Heart left ventricle (tissue), 13 donors: ENCODE results near the gene NOSTRIN.

ENCODE experiments used
- POLR2A ChIP-seq, 2 donors: fragments of 450-650 bp; IDR thresholded peaks; one replicate each; pipeline ENCODE4 v1.6.1; 2017; ENCODE audit warnings: antibody characterized with exemption in 2 of 2, mild to moderate bottlenecking in 2 of 2, moderate library complexity in 2 of 2
- TF ChIP-seq, protein P1 (sequence below), 12 donors: fragments of 200-600 bp; sonication (generic) in 4 of 12; IDR thresholded peaks; one replicate each; pipeline versions ENCODE4 v1.5.0 to v1.8.0; 2018 to 2022; ENCODE audit warnings: antibody characterized with exemption in 12 of 12, mild to moderate bottlenecking in 5 of 12
- donor health status: ischemic (EF 13 %, LVEDD 7.1; RV severe dilation, severe dysfunction).
- donor health status: DM: no; HTN: yes; CAD: no.
- donor health status: DM: no; HTN: no; CAD: no.
- donor health status: ischemic (EF 25% LVEDD 6.9; RV normal size, moderate dysfunction).
- donor health status: ischemic (EF 25% LVEDD 5.7; RV mildly dilated, moderate dysfunction).
- donor health status: ischemic (EF 35%, LVEDD 5.7; RV mildly dilated, moderate dysfunction).
- donor health status: nonischemic (EF 11% LVEDD 7.7; RV severe dilation, severe dysfunction).
- donor health status: DM: yes; HTN: yes; CAD: no.
- donor health status: PGD.
- donor health status: ischemic (EF 29% LVEDD 5.4; RV normal size, mild dysfunction).
- donor health status: nonischemic (EF 23%, LVEDD 6.1; RV moderate dilation, normal function).

GRCh38 chr2:168835969-168836368, 33.5 kb downstream of the NOSTRIN start:
- TF ChIP-seq, protein P1, sequence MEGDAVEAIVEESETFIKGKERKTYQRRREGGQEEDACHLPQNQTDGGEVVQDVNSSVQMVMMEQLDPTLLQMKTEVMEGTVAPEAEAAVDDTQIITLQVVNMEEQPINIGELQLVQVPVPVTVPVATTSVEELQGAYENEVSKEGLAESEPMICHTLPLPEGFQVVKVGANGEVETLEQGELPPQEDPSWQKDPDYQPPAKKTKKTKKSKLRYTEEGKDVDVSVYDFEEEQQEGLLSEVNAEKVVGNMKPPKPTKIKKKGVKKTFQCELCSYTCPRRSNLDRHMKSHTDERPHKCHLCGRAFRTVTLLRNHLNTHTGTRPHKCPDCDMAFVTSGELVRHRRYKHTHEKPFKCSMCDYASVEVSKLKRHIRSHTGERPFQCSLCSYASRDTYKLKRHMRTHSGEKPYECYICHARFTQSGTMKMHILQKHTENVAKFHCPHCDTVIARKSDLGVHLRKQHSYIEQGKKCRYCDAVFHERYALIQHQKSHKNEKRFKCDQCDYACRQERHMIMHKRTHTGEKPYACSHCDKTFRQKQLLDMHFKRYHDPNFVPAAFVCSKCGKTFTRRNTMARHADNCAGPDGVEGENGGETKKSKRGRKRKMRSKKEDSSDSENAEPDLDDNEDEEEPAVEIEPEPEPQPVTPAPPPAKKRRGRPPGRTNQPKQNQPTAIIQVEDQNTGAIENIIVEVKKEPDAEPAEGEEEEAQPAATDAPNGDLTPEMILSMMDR (IDR thresholded peaks at IDR 0.05), result no peak
- no peak for TF ChIP-seq POLR2A (IDR thresholded peaks at IDR 0.05)
